Neural cell (in vitro differentiated cells): ENCODE measurements around the gene SF3B2. TPM values are rescaled to one million over a fixed set of nuclear protein-coding genes. Genes with fewer than 3 reads are reported as not detected.
"Not testable (repeated sequence)": the region's sequence is repeated elsewhere in the genome, so short reads cannot be mapped to it uniquely, and the experiment has no call there.

ENCODE experiments used
- H2AFZ ChIP-seq: fragments of 200-600, 300-800 bp; sonication (generic), shearing (Covaris generic); 2 replicates; pipeline ENCODE4 v1.6.0; 2014; ENCODE audit warnings: low read depth, mild to moderate bottlenecking, antibody characterized with exemption, low read length, moderate library complexity
- H3F3A ChIP-seq: fragments of 200-600 bp; shearing (Covaris generic); 2 replicates; pipeline ENCODE4 v1.6.1; 2016; ENCODE audit warnings: mild to moderate bottlenecking, moderate library complexity, mixed read lengths, antibody characterized with exemption, low read length; ENCODE audit not compliant: insufficient read depth, poor library complexity, severe bottlenecking
- H3K27ac ChIP-seq: fragments of 200-600, 300-800 bp; sonication (generic), shearing (Covaris generic); 2 replicates; pipeline ENCODE4 v1.5.1; 2014; ENCODE audit warnings: mild to moderate bottlenecking, low read length, moderate library complexity
- H3K27me3 ChIP-seq: fragments of 300-800, 200-600 bp; sonication (generic), shearing (Covaris generic); 2 replicates; pipeline ENCODE4 v1.6.0; 2014; ENCODE audit warnings: mild to moderate bottlenecking, low read depth, low read length, moderate library complexity; ENCODE audit not compliant: insufficient read depth
- H3K36me3 ChIP-seq: fragments of 300-800, 200-600 bp; sonication (generic), shearing (Covaris generic); 2 replicates; pipeline ENCODE4 v1.5.1; 2014; ENCODE audit warnings: mild to moderate bottlenecking, antibody characterized with exemption, low read length, moderate library complexity; ENCODE audit not compliant: insufficient read depth
- H3K4me2 ChIP-seq: fragments of 300-800, 200-600 bp; sonication (generic), shearing (Covaris generic); 2 replicates; pipeline ENCODE4 v1.6.0; 2014; ENCODE audit warnings: mild to moderate bottlenecking, low read length
- H3K4me3 ChIP-seq: fragments of 300-800, 200-600 bp; sonication (generic), shearing (Covaris generic); 2 replicates; pipeline ENCODE4 v1.5.1; 2014; ENCODE audit warnings: mild to moderate bottlenecking, low read length, moderate library complexity
- H3K79me2 ChIP-seq: fragments of 200-600 bp; shearing (Covaris generic); replicated peaks from 2 replicates; pipeline ENCODE4 v1.6.0; 2014; ENCODE audit warnings: mild to moderate bottlenecking, low read length, moderate library complexity; ENCODE audit not compliant: insufficient read depth
- H3K9ac ChIP-seq: fragments of 300-800, 200-600 bp; sonication (generic), shearing (Covaris generic); 2 replicates; pipeline ENCODE4 v1.6.1; 2016; ENCODE audit warnings: mild to moderate bottlenecking, low read length, mixed read lengths
- H3K9me2 ChIP-seq: fragments of 200-600 bp; shearing (Covaris generic); 2 replicates; pipeline ENCODE4 v1.6.1; 2016; ENCODE audit warnings: mild to moderate bottlenecking, low read length, mixed read lengths; ENCODE audit not compliant: insufficient read depth
- H3K9me3 ChIP-seq: fragments of 200-600, 300-800 bp; sonication (generic), shearing (Covaris generic); 2 replicates; pipeline ENCODE4 v1.6.1; 2016; ENCODE audit warnings: mild to moderate bottlenecking, mixed run types, low read length, moderate library complexity, mixed read lengths
- H4K20me1 ChIP-seq: fragments of 200-600 bp; shearing (Covaris generic); 2 replicates; pipeline ENCODE4 v1.6.1; 2016; ENCODE audit warnings: mild to moderate bottlenecking, mixed run types; ENCODE audit not compliant: insufficient read depth
- CTCF ChIP-seq: fragments of 450-650 bp; IDR thresholded peaks from 2 replicates; pipeline ENCODE4 v1.5.1; 2014; ENCODE audit warnings: antibody characterized with exemption, mild to moderate bottlenecking, moderate library complexity; ENCODE audit not compliant: poor library complexity, severe bottlenecking
- EP300 ChIP-seq: fragments of 450-650 bp; conservative IDR thresholded peaks from 2 replicates; pipeline ENCODE4 v1.6.1; 2014; ENCODE audit warnings: antibody characterized with exemption, mild to moderate bottlenecking, moderate library complexity; ENCODE audit not compliant: poor library complexity, severe bottlenecking
- EZH2 ChIP-seq: fragments of 200-600, 300-800 bp; shearing (Covaris generic), sonication (generic); IDR thresholded peaks from 2 replicates; pipeline ENCODE4 v1.6.1; 2014; ENCODE audit warnings: antibody characterized with exemption, low read length, borderline replicate concordance, mild to moderate bottlenecking; ENCODE audit not compliant: insufficient read depth, poor library complexity, severe bottlenecking
- MXI1 ChIP-seq: fragments of 450-650 bp; conservative IDR thresholded peaks from 2 replicates; pipeline ENCODE4 v1.6.1; 2014; ENCODE audit warnings: antibody characterized with exemption, mild to moderate bottlenecking; ENCODE audit not compliant: poor library complexity, severe bottlenecking
- POLR2AphosphoS5 ChIP-seq: IDR thresholded peaks from 2 replicates; pipeline ENCODE4 v1.6.1; 2012
- RAD21 ChIP-seq: fragments of 450-650 bp; conservative IDR thresholded peaks from 2 replicates; pipeline ENCODE4 v1.6.1; 2014; ENCODE audit warnings: antibody characterized with exemption, mild to moderate bottlenecking, moderate library complexity
- REST ChIP-seq: IDR thresholded peaks from 2 replicates; pipeline ENCODE4 v1.6.1; 2012; ENCODE audit warnings: borderline replicate concordance
- SMC3 ChIP-seq: fragments of 450-650 bp; conservative IDR thresholded peaks from 2 replicates; pipeline ENCODE4 v1.6.1; 2014; ENCODE audit warnings: antibody characterized with exemption, mild to moderate bottlenecking, moderate library complexity; ENCODE audit not compliant: poor library complexity
- TAF1 ChIP-seq: IDR thresholded peaks from 2 replicates; pipeline ENCODE4 v1.6.1; 2012; ENCODE audit warnings: low read depth
- polyA plus RNA-seq: library from polyadenylated mRNA; depleted of rRNA; stranded (reverse); fragments of >200 nt; gene quantifications from 2 replicates; pipeline ENCODE4 v1.2.3, GENCODE V29; 2014

The SF3B2 gene
- polyA plus RNA-seq, 1 donor from 2014 or later: 121 TPM

DNA sequence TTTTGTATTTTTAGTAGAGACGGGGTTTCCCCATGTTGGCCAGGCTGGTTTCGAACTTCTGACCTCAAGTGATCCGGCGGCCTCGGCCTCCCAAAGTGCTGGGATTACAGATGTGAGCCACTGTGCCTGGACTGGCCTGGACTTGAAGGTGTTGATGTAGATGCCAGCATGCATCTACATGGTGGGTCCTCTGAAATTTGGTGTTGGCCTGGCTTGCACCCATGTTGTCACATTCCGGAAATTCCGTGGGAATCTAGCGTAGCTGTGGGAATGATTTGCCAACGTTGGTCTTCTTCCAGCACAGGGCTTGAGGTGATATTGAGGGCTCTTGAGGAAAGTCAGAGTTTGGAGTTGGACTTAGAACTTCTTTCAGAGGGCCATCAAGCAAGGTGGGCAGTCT is 24.4 kb downstream of the SF3B2 start:
- Histone ChIP-seq H3K4me3 (no peak overlapping the region), H3K36me3 (peaks cover 5% of the 10 kb centered on the region), H3K9me2 (no peaks in the 10 kb centered on the region), H3K27me3 (no peaks in the 10 kb centered on the region), H3K79me2 (peaks cover 21% of the 10 kb centered on the region), H3K27ac (no peak overlapping the region), H3K4me2 (no peak overlapping the region), H3K9ac (no peak overlapping the region), H3K9me3 (no peaks in the 10 kb centered on the region), H4K20me1 (no peaks in the 10 kb centered on the region), H2AFZ (no peak overlapping the region), H3F3A (no peaks in the 10 kb centered on the region)
- TF ChIP-seq CTCF: no peak
- no peak for TF ChIP-seq REST
- TF ChIP-seq RAD21: no peak
- TF ChIP-seq MXI1: no peak
- TF ChIP-seq EZH2: no peak
- no peak for TF ChIP-seq EP300
- no peak for TF ChIP-seq SMC3
- no peak for TF ChIP-seq TAF1
- no peak for TF ChIP-seq POLR2AphosphoS5

- Histone ChIP-seq H3K9me3 (no peaks in the 10 kb centered on the region), H3K27me3 (no peaks in the 10 kb centered on the region), H3K36me3 (peaks cover 5% of the 10 kb centered on the region), H3K4me3 (no peak overlapping the region), H3K9me2 (no peaks in the 10 kb centered on the region), H3K79me2 (peaks cover 10% of the 10 kb centered on the region), H4K20me1 (no peaks in the 10 kb centered on the region), H3K27ac (no peak overlapping the region), H2AFZ (no peak overlapping the region), H3K4me2 (no peak overlapping the region), H3K9ac (no peak overlapping the region), H3F3A (no peaks in the 10 kb centered on the region)
- no peak for TF ChIP-seq MXI1
- no peak for TF ChIP-seq SMC3
These were observed 25.8 kb downstream of the SF3B2 start for GRCh38 chr11:66077927-66078326.

- H3K36me3 ChIP-seq, H3K4me3 ChIP-seq, H3K27ac ChIP-seq, H3F3A ChIP-seq, H3K9me3 ChIP-seq, H2AFZ ChIP-seq, H4K20me1 ChIP-seq, H3K9ac ChIP-seq, H3K79me2 ChIP-seq, H3K9me2 ChIP-seq, H3K4me2 ChIP-seq, H3K27me3 ChIP-seq: not testable (repeated sequence)
These were observed 26.8 kb downstream of the SF3B2 start for GRCh38 chr11:66078949-66079348.
